DOHH2 (cell line): ENCODE results near the gene SUPT6H.
"Not testable (repeated sequence)": the region's sequence is repeated elsewhere in the genome, so short reads cannot be mapped to it uniquely, and the experiment has no call there.

Source experiments
- CTCF ChIP-seq: fragments of 200-600 bp; sonication (generic); IDR thresholded peaks from one replicate; pipeline ENCODE4 v1.5.1; 2014; ENCODE audit warnings: antibody characterized with exemption, mild to moderate bottlenecking, low read depth, low read length; ENCODE audit not compliant: poor library complexity, severe bottlenecking
- EZH2phosphoT487 ChIP-seq: fragments of 200-600 bp; sonication (generic); IDR thresholded peaks from 2 replicates; pipeline ENCODE4 v1.6.1; 2017; ENCODE audit warnings: borderline replicate concordance, mild to moderate bottlenecking, antibody characterized with exemption, low read length, moderate library complexity, mixed read lengths

DNA sequence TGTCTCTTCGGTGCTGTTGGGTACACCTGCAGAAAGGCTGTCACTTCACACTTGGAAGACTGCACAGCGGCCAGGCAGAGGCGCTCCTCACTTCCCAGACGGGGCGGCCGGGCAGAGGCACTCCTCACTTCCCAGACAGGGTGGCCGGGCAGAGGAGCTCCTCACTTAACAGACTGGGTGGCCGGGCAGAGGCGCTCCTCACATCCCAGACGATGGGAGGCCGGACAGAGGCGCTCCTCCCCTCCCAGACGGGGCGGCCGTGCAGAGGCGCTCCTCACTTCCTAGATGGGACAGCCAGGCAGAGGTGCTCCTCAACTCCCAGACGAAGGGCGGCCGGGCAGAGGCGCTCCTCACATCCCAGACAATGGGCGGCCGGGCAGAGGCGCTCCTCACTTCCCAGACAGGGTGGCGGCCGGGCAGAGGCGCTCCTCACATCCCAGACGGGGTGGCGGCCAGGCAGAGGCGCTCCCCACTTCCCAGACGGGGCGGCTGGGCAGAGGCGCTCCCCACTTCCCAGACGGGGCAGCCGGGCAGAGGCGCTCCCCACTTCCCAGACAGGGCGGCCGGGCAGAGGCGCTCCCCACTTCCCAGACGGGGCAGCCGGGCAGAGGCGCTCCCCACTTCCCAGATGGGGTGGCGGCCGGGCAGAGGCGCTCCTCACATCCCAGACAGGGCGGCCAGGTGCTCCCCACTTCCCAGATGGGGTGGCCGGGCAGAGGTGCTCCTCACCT lies 3.1 kb upstream of the SUPT6H start:
- not testable (repeated sequence) for TF ChIP-seq CTCF, EZH2phosphoT487
